Measurements from ENCODE around the gene CCDC137. TPM values are rescaled to one million over a fixed set of nuclear protein-coding genes. Genes with fewer than 3 reads are reported as not detected.

CCDC137 gene
- total and polyA plus RNA-seq, 2 donors (not counting 3 experiments of a cell fraction or from before 2014, with no cell fraction given): 12.9 to 32.2 TPM

DNA sequence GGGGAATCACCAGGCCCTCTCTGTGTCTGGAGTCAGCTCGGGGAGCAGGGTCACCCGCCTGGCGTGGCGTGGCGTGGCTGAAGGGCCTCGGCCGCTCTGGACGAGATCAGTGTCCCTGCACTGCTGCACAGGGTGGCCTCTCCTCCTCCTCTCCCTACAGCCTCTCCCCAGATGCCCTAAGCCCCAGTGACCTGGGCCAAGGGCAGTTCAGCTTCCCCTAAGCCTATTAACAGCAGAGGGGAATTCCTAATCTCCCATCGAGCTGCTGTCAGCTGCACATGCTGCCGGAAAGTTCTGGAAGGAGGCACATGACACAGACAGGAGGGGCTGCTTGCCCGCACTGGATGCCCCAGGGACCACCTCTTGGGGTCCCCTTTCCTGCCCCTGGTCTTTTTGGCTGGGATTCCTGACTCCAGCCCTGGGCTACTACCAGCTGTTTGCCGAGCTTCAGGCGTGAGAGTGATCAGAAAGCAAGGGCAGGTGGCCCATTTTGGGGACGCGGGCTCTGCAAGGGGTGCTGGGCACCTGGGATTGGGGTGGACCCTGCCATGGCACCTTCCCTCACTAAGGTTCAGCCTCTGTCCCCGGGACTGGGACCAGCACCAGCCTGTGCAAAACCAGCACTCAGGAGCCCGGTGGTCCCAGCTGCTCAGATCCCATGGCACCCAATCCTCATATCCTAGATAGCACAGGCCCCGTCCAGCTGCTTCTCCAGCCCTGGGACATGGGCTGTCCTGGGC is 11.0 kb upstream of the CCDC137 start:
- no TSS peak for BruUV-seq (replicated peaks)
- Histone ChIP-seq H2AFZ (ENCODE audit: low read depth, low read length) (no peak overlapping the region), H3K9me3 (replicated peaks; ENCODE audit: control insufficient read depth, insufficient read depth, low read length) (no peaks in the 10 kb centered on the region), H3K27me3 (ENCODE audit: control insufficient read depth in 2 of 2, insufficient read depth in 2 of 2, low read length in 2 of 2) (no peaks in the 10 kb centered on the region), H3K4me2 (ENCODE audit: insufficient read depth, low read length) (no peak overlapping the region), H3K27ac (ENCODE audit: insufficient read depth, low read depth, low read length) (no peak overlapping the region), H3K36me3 (ENCODE audit: control insufficient read depth in 2 of 2, extremely low read depth in 1 of 2, insufficient read depth in 2 of 2, low read length in 2 of 2) (no peaks in the 10 kb centered on the region), H4K20me1 (replicated peaks; ENCODE audit: control insufficient read depth, extremely low read depth, insufficient read depth, low read length) (no peaks in the 10 kb centered on the region), H3K9me1 (replicated peaks; ENCODE audit: control insufficient read depth, extremely low read depth, insufficient read depth, low read length) (no peaks in the 10 kb centered on the region), H3K4me1 (ENCODE audit: control insufficient read depth, extremely low read depth, insufficient read depth, low read length) (peaks cover 9% of the 10 kb centered on the region), H3K79me2 (ENCODE audit: control insufficient read depth, insufficient read depth, low read length) (no peaks in the 10 kb centered on the region), H3K4me3 (replicated peaks in 1 of 3; ENCODE audit: insufficient read depth in 1 of 3, low read depth in 1 of 3, low read length in 3 of 3) (no peak overlapping the region), H3K9ac (replicated peaks; ENCODE audit: extremely low read depth, insufficient read depth, low read length) (no peak overlapping the region)
- POLR2A ChIA-PET: interaction anchor here (2.1 kb wide), 1 partner anchor 19 kb away, joined by 4 read pairs; no protein-coding TSS in a partner anchor
- dilution Hi-C loops (cut with MboI; ENCODE audit: extremely low pct_ligation_motif_present, low sequenced_read_pairs): no loop called here
- DNase-seq (ENCODE audit: low read depth, low spot score) (no peak), FAIRE-seq (no peak)
- TF ChIP-seq FOS (IDR thresholded peaks at IDR 0.05; ENCODE audit: borderline replicate concordance, insufficient read depth, low read length) (no peak), POLR2A (IDR thresholded peaks at IDR 0.05; ENCODE audit: low read depth, low read length) (no peak), POLR2AphosphoS5 (IDR thresholded peaks at IDR 0.05; ENCODE audit: insufficient read depth, low read depth, low read length) (no peak), GATA2 (IDR thresholded peaks at IDR 0.05; ENCODE audit: insufficient read depth, insufficient read length, low read depth, low read length) (no peak), EZH2 (IDR thresholded peaks at IDR 0.05; ENCODE audit: borderline replicate concordance, low read depth, low read length, severe bottlenecking) (no peak), JUN (IDR thresholded peaks at IDR 0.05; ENCODE audit: borderline replicate concordance, insufficient read depth, insufficient read length, low read depth) (no peak), MYC (IDR thresholded peaks at IDR 0.05; ENCODE audit: low read depth, low read length) (no peak)
- TF ChIP-seq, protein P1, sequence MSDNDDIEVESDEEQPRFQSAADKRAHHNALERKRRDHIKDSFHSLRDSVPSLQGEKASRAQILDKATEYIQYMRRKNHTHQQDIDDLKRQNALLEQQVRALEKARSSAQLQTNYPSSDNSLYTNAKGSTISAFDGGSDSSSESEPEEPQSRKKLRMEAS (IDR thresholded peaks at IDR 0.05; ENCODE audit: insufficient read depth, insufficient read length): no peak
- TF ChIP-seq, protein P2, sequence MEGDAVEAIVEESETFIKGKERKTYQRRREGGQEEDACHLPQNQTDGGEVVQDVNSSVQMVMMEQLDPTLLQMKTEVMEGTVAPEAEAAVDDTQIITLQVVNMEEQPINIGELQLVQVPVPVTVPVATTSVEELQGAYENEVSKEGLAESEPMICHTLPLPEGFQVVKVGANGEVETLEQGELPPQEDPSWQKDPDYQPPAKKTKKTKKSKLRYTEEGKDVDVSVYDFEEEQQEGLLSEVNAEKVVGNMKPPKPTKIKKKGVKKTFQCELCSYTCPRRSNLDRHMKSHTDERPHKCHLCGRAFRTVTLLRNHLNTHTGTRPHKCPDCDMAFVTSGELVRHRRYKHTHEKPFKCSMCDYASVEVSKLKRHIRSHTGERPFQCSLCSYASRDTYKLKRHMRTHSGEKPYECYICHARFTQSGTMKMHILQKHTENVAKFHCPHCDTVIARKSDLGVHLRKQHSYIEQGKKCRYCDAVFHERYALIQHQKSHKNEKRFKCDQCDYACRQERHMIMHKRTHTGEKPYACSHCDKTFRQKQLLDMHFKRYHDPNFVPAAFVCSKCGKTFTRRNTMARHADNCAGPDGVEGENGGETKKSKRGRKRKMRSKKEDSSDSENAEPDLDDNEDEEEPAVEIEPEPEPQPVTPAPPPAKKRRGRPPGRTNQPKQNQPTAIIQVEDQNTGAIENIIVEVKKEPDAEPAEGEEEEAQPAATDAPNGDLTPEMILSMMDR (IDR thresholded peaks at IDR 0.05; ENCODE audit: extremely low read depth in 1 of 2, insufficient read depth in 1 of 2, low read depth in 1 of 2, low read length in 2 of 2): no peak
- CTCF ChIA-PET: interaction anchor here (1.9 kb wide), 1 partner anchor 21 kb away, joined by 6 read pairs; no protein-coding TSS in a partner anchor
- intact Hi-C loops (cut with micrococcal nuclease): no loop called here
